Prostate gland (tissue), 2 donors: ENCODE measurements around the gene CNP. TPM values are rescaled to one million over a fixed set of nuclear protein-coding genes. Genes with fewer than 3 reads are reported as not detected.

Source experiments
- DNase-seq: peaks from one replicate; pipeline ENCODE4 v3.0.0-alpha.2; 2019; ENCODE audit warnings: low spot score
- H3K27ac ChIP-seq, 2 donors: fragments of 200-600 bp; sonication (generic); 2 replicates each; pipeline ENCODE4 v1.5.1; 2017 to 2019
- H3K27me3 ChIP-seq: fragments of 200-600 bp; sonication (generic); replicated peaks from 2 replicates; pipeline ENCODE4 v1.5.1; 2019; ENCODE audit not compliant: insufficient read depth
- H3K36me3 ChIP-seq, 2 donors: fragments of 200-600 bp; sonication (generic); 1 replicate in 1 of 2; 2 replicates in 1 of 2; pipeline versions ENCODE4 v1.5.1 to v1.8.1; 2017 to 2019
- H3K4me1 ChIP-seq: fragments of 200-600 bp; sonication (generic); replicated peaks from 2 replicates; pipeline ENCODE4 v1.5.1; 2019
- H3K4me3 ChIP-seq, 2 donors: fragments of 200-600 bp; sonication (generic); 2 replicates each; pipeline ENCODE4 v1.5.1; 2017 to 2019
- H3K9me3 ChIP-seq: fragments of 200-600 bp; sonication (generic); 2 replicates; pipeline ENCODE4 v1.5.1; 2017
- POLR2A ChIP-seq: fragments of 450-650 bp; IDR thresholded peaks from one replicate; pipeline ENCODE4 v1.6.1; 2016; ENCODE audit warnings: antibody characterized with exemption, mild to moderate bottlenecking
- POLR2AphosphoS5 ChIP-seq: sonication (generic); formaldehyde crosslinking; IDR thresholded peaks from one replicate; pipeline ENCODE4 v1.6.1; 2017; ENCODE audit warnings: antibody characterized with exemption
- WGBS: methylation state at CpG from one replicate; pipeline ENCODE4 v1.1.5; 2018; 5-methylcytosine and 5-hydroxymethylcytosine counted together
- intact Hi-C: fragments of 100-400 bp; cut with DNase I; formaldehyde crosslinking; loops from one replicate; pipeline ENCODE4 v1.14.2; 2022
- total RNA-seq, 2 donors: library from RNA; depleted of rRNA; stranded (reverse); fragments of >200 nt; gene quantifications; one replicate each; pipeline ENCODE4 v1.1.0, GENCODE V29; 2016
- TF ChIP-seq, protein P1 (sequence below), 4 experiments: fragments of 200-600 bp in 2 of 4; fragments of 450-650 bp in 2 of 4; sonication (generic) in 2 of 4; IDR thresholded peaks; 1 replicate in 3 of 4; 2 replicates in 1 of 4; pipeline ENCODE4 v1.5.1; 2016 to 2019; ENCODE audit warnings: antibody characterized with exemption in 4 of 4, mild to moderate bottlenecking in 2 of 4, moderate library complexity in 2 of 4

CNP gene
- total RNA-seq, 2 donors from 2014 or later, result 85.8 to 117 TPM

DNA sequence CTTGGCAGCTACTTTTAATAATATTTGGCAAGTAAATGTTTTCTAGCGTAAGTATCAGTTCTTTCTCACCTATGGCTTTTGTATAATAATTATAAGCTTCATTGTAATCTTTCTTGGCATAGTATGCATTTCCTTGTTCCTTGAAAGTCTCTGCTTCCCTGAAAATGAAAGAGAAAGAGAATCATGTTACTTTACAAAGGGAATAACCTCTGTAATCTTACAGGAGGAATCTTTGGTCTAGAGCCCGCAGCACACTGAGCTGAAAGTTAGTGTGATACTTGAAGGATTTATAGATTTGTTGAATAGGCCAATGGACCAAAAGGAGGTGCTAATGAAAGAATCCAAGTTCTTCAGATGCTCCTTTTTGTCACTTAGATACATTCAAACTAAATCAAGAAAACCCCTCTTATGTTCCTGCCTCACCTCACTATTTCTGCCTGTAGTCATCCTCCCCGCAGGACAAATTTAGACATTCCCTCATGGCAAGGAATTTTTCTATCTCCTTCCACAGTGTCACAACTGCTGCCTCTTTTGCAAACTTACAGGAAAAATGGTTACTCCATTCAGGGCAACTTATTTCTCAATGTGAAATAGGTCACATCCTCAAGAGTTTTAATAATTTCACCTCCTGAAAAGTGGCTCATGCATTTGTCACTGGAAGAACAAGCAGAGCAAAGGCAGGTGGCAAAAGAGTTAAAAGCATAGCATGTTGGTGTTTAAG, 34.0 kb downstream of the CNP start:
- intact Hi-C loops, result no loop called here
- Histone ChIP-seq H3K36me3 (peaks cover 5 to 9% of the 10 kb centered on the region in 2 donors), H3K4me3 (no peak overlapping the region), H3K27me3 (no peaks in the 10 kb centered on the region), H3K4me1 (no peaks in the 10 kb centered on the region), H3K27ac (no peak overlapping the region), H3K9me3 (no peaks in the 10 kb centered on the region)
- TF ChIP-seq POLR2AphosphoS5, result no peak
- TF ChIP-seq, protein P1, sequence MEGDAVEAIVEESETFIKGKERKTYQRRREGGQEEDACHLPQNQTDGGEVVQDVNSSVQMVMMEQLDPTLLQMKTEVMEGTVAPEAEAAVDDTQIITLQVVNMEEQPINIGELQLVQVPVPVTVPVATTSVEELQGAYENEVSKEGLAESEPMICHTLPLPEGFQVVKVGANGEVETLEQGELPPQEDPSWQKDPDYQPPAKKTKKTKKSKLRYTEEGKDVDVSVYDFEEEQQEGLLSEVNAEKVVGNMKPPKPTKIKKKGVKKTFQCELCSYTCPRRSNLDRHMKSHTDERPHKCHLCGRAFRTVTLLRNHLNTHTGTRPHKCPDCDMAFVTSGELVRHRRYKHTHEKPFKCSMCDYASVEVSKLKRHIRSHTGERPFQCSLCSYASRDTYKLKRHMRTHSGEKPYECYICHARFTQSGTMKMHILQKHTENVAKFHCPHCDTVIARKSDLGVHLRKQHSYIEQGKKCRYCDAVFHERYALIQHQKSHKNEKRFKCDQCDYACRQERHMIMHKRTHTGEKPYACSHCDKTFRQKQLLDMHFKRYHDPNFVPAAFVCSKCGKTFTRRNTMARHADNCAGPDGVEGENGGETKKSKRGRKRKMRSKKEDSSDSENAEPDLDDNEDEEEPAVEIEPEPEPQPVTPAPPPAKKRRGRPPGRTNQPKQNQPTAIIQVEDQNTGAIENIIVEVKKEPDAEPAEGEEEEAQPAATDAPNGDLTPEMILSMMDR (IDR thresholded peaks at IDR 0.05), result no peak
- no peak for TF ChIP-seq POLR2A
- WGBS, result 59% methylated on average over 3 of the region's 3 CpGs
- no peak for DNase-seq

DNA sequence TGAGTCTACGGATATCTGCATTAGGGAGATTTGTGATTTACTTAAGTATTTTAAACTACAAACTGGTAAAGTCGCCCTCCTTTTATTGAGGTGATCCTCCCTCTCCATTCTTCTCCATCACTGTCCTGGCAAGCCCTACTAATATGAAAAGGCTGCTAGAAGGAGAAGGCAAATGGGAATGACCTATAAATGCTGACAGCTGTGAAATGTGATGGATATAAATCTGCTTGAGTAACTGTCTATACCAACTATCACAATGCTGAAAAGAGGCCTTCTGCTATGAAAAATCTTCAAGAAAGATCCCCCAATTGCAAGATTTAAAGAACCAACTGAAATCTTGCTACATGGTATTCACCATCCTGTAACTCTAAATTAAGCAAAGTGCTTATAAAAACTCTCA, 35.1 kb downstream of the CNP start:
- Histone ChIP-seq H3K4me3 (no peak overlapping the region), H3K4me1 (no peaks in the 10 kb centered on the region), H3K27ac (no peak overlapping the region), H3K36me3 (peaks cover 3 to 9% of the 10 kb centered on the region in 2 donors), H3K27me3 (no peaks in the 10 kb centered on the region), H3K9me3 (no peaks in the 10 kb centered on the region)
- TF ChIP-seq, protein P1 (IDR thresholded peaks at IDR 0.05), result no peak
- TF ChIP-seq POLR2A (no peak), POLR2AphosphoS5 (no peak)
- intact Hi-C loops, result no loop called here
- 73% methylated on average over 2 of the region's 2 CpGs for WGBS
- DNase-seq, result no peak

DNA sequence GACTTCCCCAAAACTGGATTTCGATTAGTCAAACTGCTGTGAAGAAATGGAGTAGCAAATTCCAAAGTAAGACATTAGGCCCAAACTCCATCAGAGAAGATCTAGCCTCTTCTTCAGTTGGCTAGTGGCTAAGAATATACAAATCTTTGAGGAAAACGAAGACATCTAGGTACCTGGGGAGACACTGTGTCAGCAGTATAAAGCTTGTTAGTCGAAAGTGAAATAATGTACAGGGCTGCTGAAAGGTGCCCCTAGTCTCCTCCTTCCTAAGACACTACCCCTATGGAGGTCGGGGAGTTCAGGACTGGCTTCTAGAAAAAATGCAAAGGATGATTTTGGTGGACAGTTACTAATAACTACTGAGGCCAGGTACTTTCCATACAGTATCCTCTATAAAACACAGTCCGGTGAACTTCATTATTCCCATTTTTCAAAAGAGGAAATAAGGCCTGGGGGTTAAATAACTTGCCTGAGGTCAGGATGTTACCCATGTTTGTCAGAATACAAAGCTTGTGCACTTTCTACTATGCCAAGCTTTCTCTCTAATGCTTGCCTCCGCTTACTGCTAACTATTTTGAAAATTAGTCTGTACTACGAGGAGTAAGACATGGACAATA, 35.7 kb downstream of the CNP start:
- Histone ChIP-seq H3K27me3 (no peaks in the 10 kb centered on the region), H3K4me1 (no peaks in the 10 kb centered on the region)

DNA sequence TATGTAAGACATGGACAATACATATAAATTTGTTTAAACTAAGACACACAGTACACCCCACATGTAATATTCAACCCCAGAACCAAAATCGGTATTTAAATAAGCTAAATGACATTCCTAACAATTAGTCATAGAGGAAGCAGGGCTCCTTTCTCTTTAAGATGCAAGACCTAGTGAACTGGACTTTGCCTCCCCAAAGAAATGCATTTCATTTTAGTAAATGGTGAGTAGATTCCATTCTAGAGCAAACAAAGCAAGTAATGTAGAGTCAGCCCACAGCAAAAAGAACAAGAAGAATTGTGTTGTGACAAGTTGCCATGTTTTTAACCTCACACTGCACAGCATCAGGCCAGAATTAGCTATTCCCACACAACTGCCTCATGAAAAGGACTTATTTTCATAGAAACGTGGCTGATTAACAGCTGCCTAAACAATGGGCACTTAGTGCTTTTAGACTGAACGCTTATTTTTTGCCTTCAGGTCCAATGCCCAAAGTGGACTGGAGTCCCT, 36.3 kb downstream of the CNP start:
- intact Hi-C loops, result no loop called here
- no peaks in the 10 kb centered on the region for H3K9me3 ChIP-seq
- H3K36me3 ChIP-seq, result peaks cover 0 to 6% of the 10 kb centered on the region in 2 donors
- WGBS, result 74% methylated on average over 3 of the region's 3 CpGs
- H3K4me1 ChIP-seq, result no peaks in the 10 kb centered on the region
- no peak overlapping the region for H3K27ac ChIP-seq
- no peak overlapping the region for H3K4me3 ChIP-seq
- no peak for DNase-seq
- H3K27me3 ChIP-seq, result no peaks in the 10 kb centered on the region
- no peak for TF ChIP-seq POLR2A
- TF ChIP-seq, protein P1 (IDR thresholded peaks at IDR 0.05), result no peak
- TF ChIP-seq POLR2AphosphoS5, result no peak

More for the DNA sequence above, 35.7 kb downstream of the CNP start:
- Histone ChIP-seq H3K36me3 (peaks cover 0 to 9% of the 10 kb centered on the region in 2 donors), H3K4me3 (no peak overlapping the region), H3K27ac (no peak overlapping the region), H3K9me3 (no peaks in the 10 kb centered on the region)
- intact Hi-C loops, result no loop called here
- no peak for DNase-seq
- WGBS, result 86% methylated on average over 7 of the region's 7 CpGs
- TF ChIP-seq POLR2A (no peak), POLR2AphosphoS5 (no peak)
- TF ChIP-seq, protein P1 (IDR thresholded peaks at IDR 0.05), result no peak

DNA sequence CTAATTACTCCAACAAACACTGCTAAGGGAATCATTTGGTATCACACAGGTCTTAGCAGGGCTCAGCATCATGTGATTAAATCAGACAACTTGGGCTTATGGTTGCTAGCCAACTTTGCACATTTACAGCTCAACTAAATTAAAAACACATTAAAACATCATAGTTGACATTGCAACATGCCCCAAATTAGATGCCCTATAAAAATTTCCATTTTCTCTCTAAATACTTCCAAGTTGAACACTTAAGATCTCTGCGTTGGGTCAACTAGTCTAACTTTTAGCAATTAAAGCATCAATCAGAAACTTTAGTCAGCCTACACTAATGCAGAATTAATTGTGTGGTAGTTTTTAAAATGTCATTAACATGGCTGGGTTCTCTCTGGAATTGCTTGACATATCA, 38.6 kb downstream of the CNP start:
- H3K27me3 ChIP-seq, result no peaks in the 10 kb centered on the region
- no peaks in the 10 kb centered on the region for H3K9me3 ChIP-seq
- no peak for DNase-seq
- H3K36me3 ChIP-seq, result no peaks in the 10 kb centered on the region
- intact Hi-C loops, result no loop called here
- no peak overlapping the region for H3K27ac ChIP-seq
- no peak for TF ChIP-seq POLR2AphosphoS5
- TF ChIP-seq POLR2A, result no peak
- TF ChIP-seq, protein P1 (IDR thresholded peaks at IDR 0.05), result no peak
- H3K4me1 ChIP-seq, result no peaks in the 10 kb centered on the region
- no peak overlapping the region for H3K4me3 ChIP-seq
- WGBS, result 34% methylated on average over 1 of the region's 1 CpG
